Stimulated activated CD4-positive, alpha-beta T cell treated with anti-CD3 and anti-CD28 coated beads, Interleukin-15, amount 100 ng/mL, for 48 hours (primary cell): ENCODE data around the gene FMO3.

Source experiments
- DNase-seq, 2 donors: peaks; one replicate each; pipeline ENCODE4 v3.0.0-alpha.2; 2020; ENCODE audit warnings: low read depth in 2 of 2

FMO3 gene

GRCh38 chr1:171159148-171159547 is 68.4 kb downstream of the FMO3 start:
- no peak for DNase-seq

GRCh38 chr1:171160211-171160610 is 69.5 kb downstream of the FMO3 start:
- no peak for DNase-seq

GRCh38 chr1:171160639-171161354 is 70.1 kb downstream of the FMO3 start:
- DNase-seq = no peak

- DNase-seq = no peak
Observed at GRCh38 chr1:171161431-171161830, 70.7 kb downstream of the FMO3 start.

GRCh38 chr1:171166361-171166760 is 75.7 kb downstream of the FMO3 start:
- no peak for DNase-seq
